WI38 (cell line): ENCODE results near the gene EIF3A.

Experiments
- H3K4me3 ChIP-seq: 2 replicates; pipeline ENCODE4 v1.5.1; 2011; ENCODE audit warnings: low read depth, mild to moderate bottlenecking, control low read depth, low read length
- CTCF ChIP-seq: IDR thresholded peaks from 2 replicates; pipeline ENCODE4 v1.5.1; 2012; ENCODE audit warnings: low read depth, mild to moderate bottlenecking, control low read depth, low read length

EIF3A gene

DNA sequence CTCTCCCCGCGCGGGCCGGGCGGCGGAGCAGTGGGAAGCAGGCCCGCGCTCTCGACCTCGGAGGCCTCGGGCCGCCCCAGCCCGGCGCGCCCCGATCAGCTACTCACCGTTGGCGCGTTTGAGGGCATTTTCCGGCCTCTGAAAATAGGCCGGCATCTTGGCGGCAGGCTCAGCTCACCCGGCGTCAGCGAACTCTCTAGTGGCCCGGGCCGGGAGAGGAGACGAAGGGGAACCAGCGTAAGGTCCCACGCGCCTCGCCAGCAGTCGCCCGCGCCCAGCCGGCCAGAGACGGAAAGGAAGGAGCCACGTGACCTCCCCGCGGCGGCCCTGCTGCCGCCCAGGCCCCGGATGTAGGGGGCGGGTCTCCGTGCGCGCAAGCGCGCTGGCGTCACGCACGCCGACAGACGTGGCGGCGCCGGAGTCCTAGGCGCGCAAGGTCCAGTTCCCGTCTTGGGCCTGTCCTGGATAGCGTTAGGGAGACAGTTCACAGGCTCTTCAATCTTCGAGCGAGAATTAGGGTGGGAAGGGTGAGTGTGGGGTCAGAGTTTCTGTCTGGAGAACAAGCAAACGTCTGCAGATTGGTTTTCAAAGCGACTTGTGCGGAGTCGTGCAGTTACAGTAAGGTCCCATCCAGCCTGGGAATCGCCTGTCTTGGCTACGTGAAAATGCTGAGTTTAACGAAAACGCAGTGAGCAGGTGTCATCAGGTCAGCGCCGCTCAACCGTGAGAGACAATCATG, at the start of gene EIF3A:
Gene EIF3A (minus strand): TSS at position 297 of the 739 bp plus-strand sequence. CDS start 141 bp downstream, at position 156.
- peak within 1 kb of the TSS; percentile 95 for H3K4me3 ChIP-seq
- no peak for TF ChIP-seq CTCF

GRCh38 chr10:119129721-119130120, 49.1 kb upstream of the EIF3A start:
- TF ChIP-seq CTCF = no peak
- no peak overlapping the region for H3K4me3 ChIP-seq

DNA sequence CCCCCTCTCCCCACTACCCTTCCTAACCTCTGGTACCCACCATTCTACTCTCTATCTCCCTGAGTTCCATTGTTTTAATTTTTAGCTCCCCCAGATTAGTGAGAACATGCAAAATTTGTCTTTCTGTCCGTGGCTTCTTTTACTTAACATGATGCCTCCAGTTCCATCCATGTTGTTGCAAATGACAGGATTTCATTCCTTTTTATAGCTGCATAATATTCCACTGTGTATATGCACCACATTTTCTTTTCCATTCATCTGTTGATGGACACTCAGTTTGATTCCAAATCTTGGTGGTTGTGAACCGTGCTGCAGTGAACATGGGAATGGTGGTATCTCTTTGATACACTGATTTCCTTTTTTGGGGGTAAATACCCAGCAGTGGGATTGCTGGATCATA, 45.3 kb upstream of the EIF3A start:
- H3K4me3 ChIP-seq = no peak overlapping the region
- TF ChIP-seq CTCF = no peak

- no peak overlapping the region for H3K4me3 ChIP-seq
- no peak for TF ChIP-seq CTCF
These were observed 40.3 kb upstream of the EIF3A start for GRCh38 chr10:119120875-119121274.

GRCh38 chr10:119120413-119120867, 39.8 kb upstream of the EIF3A start:
- no peak for TF ChIP-seq CTCF
- H3K4me3 ChIP-seq = no peak overlapping the region

- TF ChIP-seq CTCF = no peak
- H3K4me3 ChIP-seq = no peak overlapping the region
These were observed 38.8 kb upstream of the EIF3A start for GRCh38 chr10:119119400-119119799.

DNA sequence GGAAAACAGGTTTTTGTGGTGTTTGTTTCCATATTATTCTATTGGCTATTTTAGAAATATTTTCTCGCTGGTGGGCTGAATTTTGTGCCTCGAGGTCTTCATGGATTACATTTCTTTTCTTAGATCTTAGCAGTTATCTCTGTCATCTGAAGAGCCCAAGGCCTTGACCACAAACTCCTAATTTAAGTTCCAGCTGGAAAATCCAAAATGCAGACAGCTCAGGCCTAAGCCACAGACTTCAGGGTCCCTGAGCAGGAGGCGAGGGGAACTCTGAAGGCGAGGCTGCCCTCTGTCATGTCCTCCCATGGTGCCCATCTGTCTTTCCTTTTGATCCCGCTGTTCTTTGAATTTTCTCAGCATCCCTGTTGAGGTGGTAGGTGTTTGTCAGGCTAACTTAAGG, 37.6 kb upstream of the EIF3A start:
- no peak for TF ChIP-seq CTCF
- no peak overlapping the region for H3K4me3 ChIP-seq
